NCI-H1930 (cell line): ENCODE results near the gene PLPP4.

Source experiments
- DNase-seq, 2 experiments: peaks; one replicate each; lab custom pipeline; 2025; lab: John Stamatoyannopoulos, UW

PLPP4 gene

GRCh38 chr10:120456143-120456625, 843 bp upstream of the PLPP4 start:
- DNase-seq, result no peak

GRCh38 chr10:120457431-120458172, 575 bp downstream of the PLPP4 start:
- DNase-seq, result no peak

GRCh38 chr10:120458432-120458831, 1.4 kb downstream of the PLPP4 start:
- DNase-seq, result no peak

- no peak for DNase-seq
Observed at GRCh38 chr10:120459185-120459584, 2.2 kb downstream of the PLPP4 start.

- no peak for DNase-seq
Observed at GRCh38 chr10:120460186-120460585, 3.2 kb downstream of the PLPP4 start.

GRCh38 chr10:120460776-120461175, 3.7 kb downstream of the PLPP4 start:
- no peak for DNase-seq

GRCh38 chr10:120462018-120462682, 5.1 kb downstream of the PLPP4 start:
- DNase-seq, result no peak

- DNase-seq, result no peak
Observed at GRCh38 chr10:120465138-120465537, 8.1 kb downstream of the PLPP4 start.

- no peak for DNase-seq
Observed at GRCh38 chr10:120466006-120466405, 9.0 kb downstream of the PLPP4 start.

GRCh38 chr10:120473593-120473992, 16.6 kb downstream of the PLPP4 start:
- no peak for DNase-seq

- no peak for DNase-seq
Observed at GRCh38 chr10:120474956-120475355, 17.9 kb downstream of the PLPP4 start.

GRCh38 chr10:120475844-120476791, 19.1 kb downstream of the PLPP4 start:
- DNase-seq, result no peak

- no peak for DNase-seq
Observed at GRCh38 chr10:120477021-120477742, 20.2 kb downstream of the PLPP4 start.

GRCh38 chr10:120477743-120478141, 20.7 kb downstream of the PLPP4 start:
- DNase-seq, result no peak

GRCh38 chr10:120478386-120478785, 21.4 kb downstream of the PLPP4 start:
- no peak for DNase-seq

GRCh38 chr10:120479506-120479905, 22.5 kb downstream of the PLPP4 start:
- DNase-seq, result no peak

GRCh38 chr10:120480065-120480600, 23.1 kb downstream of the PLPP4 start:
- DNase-seq, result no peak

- DNase-seq, result no peak
Observed at GRCh38 chr10:120480848-120481247, 23.8 kb downstream of the PLPP4 start.

- no peak for DNase-seq
Observed at GRCh38 chr10:120483006-120483405, 26.0 kb downstream of the PLPP4 start.

- DNase-seq, result no peak
Observed at GRCh38 chr10:120483651-120484301, 26.7 kb downstream of the PLPP4 start.

GRCh38 chr10:120485946-120486345, 28.9 kb downstream of the PLPP4 start:
- DNase-seq, result no peak
